Endothelial cell of umbilical vein (primary cell): ENCODE data around the gene LRIT2. TPM values are rescaled to one million over a fixed set of nuclear protein-coding genes. Genes with fewer than 3 reads are reported as not detected.

Source experiments
- BruUV-seq: library from RNA; stranded (reverse); fragments of 400-500 nt; replicated peaks from 2 replicates; lab custom pipeline; 2021; lab: Mats Ljungman, UMichigan
- CTCF ChIA-PET: fragments of 300-600, 350-600 bp; sonication (Branson Sonifier 250); formaldehyde crosslinking; loops from one replicate; lab custom pipeline; 2021; ENCODE audit warnings: antibody characterized with exemption, inconsistent platforms; lab: Charles Lee
- POLR2A ChIA-PET: fragments of 300-600, 350-600 bp; sonication (Branson Sonifier 250); formaldehyde crosslinking; loops from one replicate; lab custom pipeline; 2021; ENCODE audit warnings: antibody characterized with exemption, inconsistent platforms; lab: Charles Lee
- DNase-seq: peaks from one replicate; pipeline ENCODE4 v3.0.0-alpha.2; 2011; ENCODE audit warnings: low read depth, low spot score
- FAIRE-seq: peaks from 2 replicates; lab custom pipeline; 2011; peaks lifted over from hg19 to GRCh38; lab: Jason Lieb, UNC
- H2AFZ ChIP-seq: 2 replicates; pipeline ENCODE4 v1.6.0; 2012; ENCODE audit warnings: low read depth, low read length, control low read depth, inconsistent platforms
- H3K27ac ChIP-seq: 2 replicates; pipeline ENCODE4 v1.5.1; 2011; ENCODE audit warnings: low read depth, mild to moderate bottlenecking, control low read depth, low read length, moderate library complexity; ENCODE audit not compliant: insufficient read depth
- H3K27me3 ChIP-seq, 2 experiments: 2 replicates each; pipeline versions ENCODE4 v1.6.0 to v1.6.1; 2011; ENCODE audit warnings: low read length in 2 of 2, mixed read lengths in 1 of 2; ENCODE audit not compliant: control insufficient read depth in 2 of 2, insufficient read depth in 2 of 2
- H3K36me3 ChIP-seq, 2 experiments: 2 replicates in 1 of 2; 3 replicates in 1 of 2; pipeline ENCODE4 v1.5.1; 2011; ENCODE audit warnings: low read length in 2 of 2, mild to moderate bottlenecking in 1 of 2, moderate library complexity in 1 of 2; ENCODE audit not compliant: control insufficient read depth in 2 of 2, insufficient read depth in 2 of 2; ENCODE audit errors: extremely low read depth in 1 of 2
- H3K4me1 ChIP-seq: 3 replicates; pipeline ENCODE4 v1.5.1; 2011; ENCODE audit warnings: mild to moderate bottlenecking, low read length; ENCODE audit not compliant: control insufficient read depth, insufficient read depth; ENCODE audit errors: extremely low read depth
- H3K4me2 ChIP-seq: 2 replicates; pipeline ENCODE4 v1.6.1; 2011; ENCODE audit warnings: low read length, control low read depth, mixed read lengths; ENCODE audit not compliant: insufficient read depth
- H3K4me3 ChIP-seq, 3 experiments: fragments of 200-600 bp in 1 of 3; sonication (generic), shearing (Covaris generic) in 1 of 3; replicated peaks in 1 of 3; 2 replicates each; pipeline ENCODE4 v1.5.1; 2011 to 2016; ENCODE audit warnings: control low read depth in 3 of 3, low read length in 3 of 3, mild to moderate bottlenecking in 2 of 3, inconsistent platforms in 1 of 3, low read depth in 1 of 3, moderate library complexity in 1 of 3; ENCODE audit not compliant: insufficient read depth in 1 of 3
- H3K79me2 ChIP-seq: 2 replicates; pipeline ENCODE4 v1.6.0; 2012; ENCODE audit warnings: low read length, inconsistent platforms; ENCODE audit not compliant: control insufficient read depth, insufficient read depth
- H3K9ac ChIP-seq: replicated peaks from 2 replicates; pipeline ENCODE3; 2011; ENCODE audit warnings: low read length, control low read depth; ENCODE audit not compliant: insufficient read depth; ENCODE audit errors: extremely low read depth
- H3K9me1 ChIP-seq: replicated peaks from 3 replicates; pipeline ENCODE4 v1.6.0; 2011; ENCODE audit warnings: mild to moderate bottlenecking, low read length; ENCODE audit not compliant: control insufficient read depth, insufficient read depth; ENCODE audit errors: extremely low read depth
- H3K9me3 ChIP-seq: replicated peaks from 2 replicates; pipeline ENCODE4 v1.5.1; 2012; ENCODE audit warnings: low read length, inconsistent platforms; ENCODE audit not compliant: control insufficient read depth, insufficient read depth
- H4K20me1 ChIP-seq: replicated peaks from 2 replicates; pipeline ENCODE3; 2011; ENCODE audit warnings: mild to moderate bottlenecking, low read length; ENCODE audit not compliant: control insufficient read depth, insufficient read depth; ENCODE audit errors: extremely low read depth
- EZH2 ChIP-seq: IDR thresholded peaks from 2 replicates; pipeline ENCODE4 v1.6.1; 2012; ENCODE audit warnings: borderline replicate concordance, low read depth, mild to moderate bottlenecking, moderate library complexity, low read length, inconsistent platforms; ENCODE audit not compliant: severe bottlenecking
- FOS ChIP-seq: IDR thresholded peaks from 2 replicates; pipeline ENCODE4 v1.6.1; 2011; ENCODE audit warnings: mild to moderate bottlenecking, low read length, moderate library complexity, borderline replicate concordance; ENCODE audit not compliant: insufficient read depth
- GATA2 ChIP-seq: IDR thresholded peaks from 2 replicates; pipeline ENCODE4 v1.7.0; 2011; ENCODE audit warnings: low read depth, mild to moderate bottlenecking, moderate library complexity, mixed read lengths, low read length; ENCODE audit not compliant: insufficient read length, insufficient read depth
- JUN ChIP-seq: IDR thresholded peaks from 2 replicates; pipeline ENCODE4 v1.6.1; 2011; ENCODE audit warnings: borderline replicate concordance, low read depth; ENCODE audit not compliant: insufficient read length, insufficient read depth
- MAX ChIP-seq: IDR thresholded peaks from 2 replicates; pipeline ENCODE4 v1.6.1; 2011; ENCODE audit not compliant: insufficient read depth, insufficient read length
- MYC ChIP-seq: IDR thresholded peaks from one replicate; pipeline ENCODE4 v1.6.1; 2011; ENCODE audit warnings: mild to moderate bottlenecking, low read depth, low read length
- POLR2A ChIP-seq: IDR thresholded peaks from 2 replicates; pipeline ENCODE4 v1.6.1; 2012; ENCODE audit warnings: low read depth, mild to moderate bottlenecking, control low read depth, low read length
- POLR2AphosphoS5 ChIP-seq: IDR thresholded peaks from 2 replicates; pipeline ENCODE4 v1.6.1; 2012; ENCODE audit warnings: low read depth, mild to moderate bottlenecking, control low read depth, low read length, moderate library complexity; ENCODE audit not compliant: insufficient read depth
- dilution Hi-C: fragments of 300-500 bp; cut with MboI; formaldehyde crosslinking; loops from one replicate; pipeline ENCODE4 v1.15.0; 2019; ENCODE audit warnings: low sequenced_read_pairs; ENCODE audit not compliant: extremely low pct_ligation_motif_present
- intact Hi-C: fragments of 100-400 bp; cut with micrococcal nuclease; formaldehyde crosslinking; loops from one replicate; pipeline ENCODE4 v1.10.0; 2022
- polyA plus RNA-seq, 4 experiments: library from polyadenylated mRNA; depleted of rRNA in 3 of 4; stranded (reverse) in 3 of 4; unstranded in 1 of 4; fragments of >200 nt; gene quantifications; 2 replicates each; pipeline versions ENCODE4 v1.2.1 to v1.2.3, GENCODE V29; 2011 to 2012; ENCODE audit warnings: missing spikeins in 1 of 4
- total RNA-seq: library from RNA; stranded (reverse); gene quantifications from 2 replicates; pipeline ENCODE4 v1.2.3, GENCODE V29; 2021
- TF ChIP-seq, protein P1 (sequence below), 2 donors: IDR thresholded peaks; 1 replicate in 1 of 2; 2 replicates in 1 of 2; pipeline ENCODE4 v1.5.1; 2011; ENCODE audit warnings: low read length in 2 of 2, mild to moderate bottlenecking in 2 of 2, moderate library complexity in 2 of 2, control low read depth in 1 of 2, inconsistent platforms in 1 of 2, low read depth in 1 of 2; ENCODE audit not compliant: insufficient read depth in 1 of 2; ENCODE audit errors: extremely low read depth in 1 of 2

Gene LRIT2
- total and polyA plus RNA-seq, 2 donors (not counting 3 experiments of a cell fraction or from before 2014, with no cell fraction given), result not detected

GRCh38 chr10:84185526-84186175, 39.7 kb downstream of the LRIT2 start:
- no peaks in the 10 kb centered on the region for H3K79me2 ChIP-seq
- H3K9me3 ChIP-seq, result no peaks in the 10 kb centered on the region
- no peaks in the 10 kb centered on the region for H3K4me1 ChIP-seq
- intact Hi-C loops (no loop called here), dilution Hi-C loops (no loop called here)
- H3K27me3 ChIP-seq, result no peaks in the 10 kb centered on the region
- FAIRE-seq (no peak), DNase-seq (no peak)
- POLR2A ChIA-PET, result no interaction called here
- H2AFZ ChIP-seq, result no peak overlapping the region
- no peak overlapping the region for H3K9ac ChIP-seq
- no peak overlapping the region for H3K27ac ChIP-seq
- no peak overlapping the region for H3K4me2 ChIP-seq
- H4K20me1 ChIP-seq, result no peaks in the 10 kb centered on the region
- no peak overlapping the region for H3K4me3 ChIP-seq
- H3K9me1 ChIP-seq, result no peaks in the 10 kb centered on the region
- TF ChIP-seq POLR2AphosphoS5 (no peak), JUN (no peak), EZH2 (no peak), GATA2 (no peak), FOS (no peak), MAX (no peak), MYC (no peak), POLR2A (no peak)
- TF ChIP-seq, protein P1, sequence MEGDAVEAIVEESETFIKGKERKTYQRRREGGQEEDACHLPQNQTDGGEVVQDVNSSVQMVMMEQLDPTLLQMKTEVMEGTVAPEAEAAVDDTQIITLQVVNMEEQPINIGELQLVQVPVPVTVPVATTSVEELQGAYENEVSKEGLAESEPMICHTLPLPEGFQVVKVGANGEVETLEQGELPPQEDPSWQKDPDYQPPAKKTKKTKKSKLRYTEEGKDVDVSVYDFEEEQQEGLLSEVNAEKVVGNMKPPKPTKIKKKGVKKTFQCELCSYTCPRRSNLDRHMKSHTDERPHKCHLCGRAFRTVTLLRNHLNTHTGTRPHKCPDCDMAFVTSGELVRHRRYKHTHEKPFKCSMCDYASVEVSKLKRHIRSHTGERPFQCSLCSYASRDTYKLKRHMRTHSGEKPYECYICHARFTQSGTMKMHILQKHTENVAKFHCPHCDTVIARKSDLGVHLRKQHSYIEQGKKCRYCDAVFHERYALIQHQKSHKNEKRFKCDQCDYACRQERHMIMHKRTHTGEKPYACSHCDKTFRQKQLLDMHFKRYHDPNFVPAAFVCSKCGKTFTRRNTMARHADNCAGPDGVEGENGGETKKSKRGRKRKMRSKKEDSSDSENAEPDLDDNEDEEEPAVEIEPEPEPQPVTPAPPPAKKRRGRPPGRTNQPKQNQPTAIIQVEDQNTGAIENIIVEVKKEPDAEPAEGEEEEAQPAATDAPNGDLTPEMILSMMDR (IDR thresholded peaks at IDR 0.05; ENCODE audit: extremely low read depth in 1 of 2, insufficient read depth in 1 of 2, low read depth in 1 of 2, low read length in 2 of 2), result no peak
- no peaks in the 10 kb centered on the region for H3K36me3 ChIP-seq
- CTCF ChIA-PET, result no interaction called here
- no TSS peak for BruUV-seq
